Activated CD4-positive, alpha-beta T cell treated with anti-CD3 and anti-CD28 coated beads, Interleukin-2, amount 50 U/mL, for 16 hours (primary cell): ENCODE results near the gene ADK.
"Not testable (repeated sequence)": the region's sequence is repeated elsewhere in the genome, so short reads cannot be mapped to it uniquely, and the experiment has no call there.

Experiments
- DNase-seq: peaks from one replicate; pipeline ENCODE4 v3.0.0-alpha.2; 2020

Gene ADK

DNA sequence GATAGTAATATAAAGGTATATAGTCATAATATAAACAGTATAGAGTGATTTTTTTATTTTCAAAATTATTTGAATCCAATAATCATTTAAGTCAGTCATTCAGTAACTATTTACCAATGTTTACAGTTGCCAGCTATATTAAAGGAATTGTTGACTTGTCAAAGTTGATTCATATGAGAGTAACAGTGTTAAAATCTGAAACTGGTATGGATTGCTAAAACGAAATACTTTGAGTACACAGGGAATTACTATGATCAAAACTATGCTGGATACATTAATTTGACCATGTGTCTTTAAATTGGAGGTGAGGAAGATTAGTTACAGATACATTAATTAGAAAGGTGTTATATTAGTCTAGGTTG lies 282.6 kb downstream of the ADK start:
- no peak for DNase-seq

DNA sequence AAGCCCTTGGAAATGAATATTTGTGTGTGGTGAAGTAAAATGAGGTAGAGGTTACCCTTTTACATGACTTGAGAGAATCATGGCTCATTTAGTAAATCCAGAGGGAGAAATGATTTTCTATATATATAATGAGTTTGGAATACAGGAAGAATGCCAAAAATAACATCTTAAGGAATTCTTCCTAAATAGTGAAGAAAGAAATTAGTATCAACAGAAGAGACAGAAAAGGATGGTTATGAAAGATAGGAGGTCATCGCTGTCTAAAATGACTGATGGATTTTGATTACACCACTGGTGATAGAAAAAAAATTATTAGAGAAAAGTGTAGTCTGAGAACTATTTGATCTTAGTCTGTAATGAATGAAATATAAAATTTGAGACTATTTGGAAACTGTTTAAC lies 283.0 kb downstream of the ADK start:
- DNase-seq, result no peak

DNA sequence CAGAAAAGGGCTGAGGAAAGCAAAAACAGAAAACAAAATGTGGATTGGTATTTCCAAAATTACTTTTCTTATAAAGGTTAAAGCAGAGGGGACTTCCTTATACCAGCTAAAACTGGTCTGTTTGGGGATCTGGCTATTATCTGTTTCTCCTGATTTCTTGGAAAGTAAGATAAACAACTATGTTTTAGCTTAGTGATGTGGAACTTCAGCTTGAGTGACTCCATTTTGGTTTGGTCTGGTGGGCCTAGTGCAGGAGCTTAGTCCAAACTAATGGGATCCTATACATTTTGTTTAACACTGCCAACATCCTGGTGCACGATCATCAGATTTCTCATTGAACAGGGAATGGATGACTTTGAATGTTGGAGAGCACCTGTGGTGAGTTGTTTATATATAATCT lies 283.5 kb downstream of the ADK start:
- no peak for DNase-seq

DNA sequence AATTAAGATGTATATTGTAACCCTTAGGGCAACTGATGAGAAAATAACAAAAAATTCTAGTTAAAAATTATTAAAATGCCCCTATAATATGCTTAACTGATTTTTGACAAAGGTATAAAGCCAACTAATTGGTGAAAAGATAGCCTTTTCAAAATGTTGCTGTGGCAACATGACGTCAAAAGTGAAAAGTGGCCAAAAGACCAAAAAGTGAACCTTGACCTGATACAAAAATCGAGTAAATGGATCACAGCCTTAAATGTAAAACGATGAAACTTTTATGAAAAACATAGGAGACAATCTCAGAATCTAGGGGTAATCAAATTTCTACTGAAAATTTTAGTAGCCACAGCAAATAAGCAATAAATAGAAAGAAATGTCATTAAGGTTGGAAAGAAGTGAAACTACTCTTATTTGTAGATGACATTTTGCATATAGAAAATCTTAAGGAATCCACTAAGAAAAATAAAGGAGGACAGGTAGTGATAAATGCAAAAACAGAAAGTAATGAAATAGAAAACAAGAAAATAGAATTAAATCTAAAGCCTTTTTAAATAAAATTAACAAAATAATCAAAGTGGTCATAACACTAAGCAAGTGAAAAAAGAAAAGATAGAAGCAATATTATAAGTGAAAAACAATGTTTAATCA lies 285.6 kb downstream of the ADK start:
- DNase-seq, result no peak

DNA sequence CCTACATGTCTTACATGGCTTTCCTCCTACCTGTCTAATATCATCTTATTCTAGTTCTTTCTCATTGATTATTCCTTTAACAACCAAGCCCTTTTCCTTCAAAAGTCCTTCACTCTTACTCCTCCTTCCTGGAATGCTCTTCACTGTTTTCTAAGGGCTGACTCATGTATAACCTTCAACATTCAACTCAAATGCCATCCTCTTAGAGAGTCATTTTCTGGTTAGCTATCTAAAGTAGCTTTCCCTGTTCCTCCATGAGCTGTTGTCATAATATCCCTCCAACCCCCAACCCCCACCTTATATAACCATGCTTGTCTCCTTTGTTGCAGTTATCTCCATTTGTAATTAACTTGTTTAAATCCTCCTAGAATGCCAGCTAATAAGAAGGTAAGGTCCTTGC lies 286.8 kb downstream of the ADK start:
- DNase-seq, result no peak

DNA sequence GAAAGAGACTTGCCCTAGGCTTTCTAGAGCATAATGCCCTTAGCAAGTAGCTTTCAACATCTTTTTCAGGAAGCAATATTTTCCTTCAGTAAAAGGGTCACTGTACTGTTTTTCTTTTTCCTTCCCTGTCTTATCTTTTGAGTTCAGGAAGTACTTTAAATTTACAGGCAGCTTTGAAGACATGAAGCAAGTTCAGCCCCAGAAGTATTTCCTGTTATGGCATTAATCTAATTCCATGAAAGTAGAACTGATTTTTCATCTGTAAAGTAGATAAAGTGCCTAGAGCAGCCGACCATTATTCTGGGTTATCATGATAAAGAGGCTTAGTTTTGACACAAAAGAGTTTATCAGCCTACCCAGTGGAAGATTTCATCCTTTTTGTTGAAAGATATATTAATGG lies 288.2 kb downstream of the ADK start:
- no peak for DNase-seq

DNA sequence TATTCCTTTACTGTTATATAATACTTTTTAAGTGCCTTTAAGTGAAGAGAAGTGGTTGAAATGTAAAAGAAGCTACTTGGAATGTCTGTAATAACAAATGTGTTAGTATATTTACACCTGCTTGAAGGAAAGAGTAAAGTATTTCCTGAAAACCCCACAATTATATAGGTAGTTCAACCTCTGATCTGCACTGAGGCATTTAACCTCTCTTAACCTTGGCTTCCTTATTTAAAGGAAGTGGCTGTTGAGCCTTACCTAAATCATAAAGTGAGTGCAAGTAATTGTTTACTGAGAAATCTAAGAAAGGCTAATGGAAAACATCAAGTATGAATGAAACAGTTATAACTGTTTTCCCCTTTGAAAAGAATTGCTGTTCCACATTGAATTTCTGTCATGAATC lies 294.5 kb downstream of the ADK start:
- DNase-seq, result no peak

DNA sequence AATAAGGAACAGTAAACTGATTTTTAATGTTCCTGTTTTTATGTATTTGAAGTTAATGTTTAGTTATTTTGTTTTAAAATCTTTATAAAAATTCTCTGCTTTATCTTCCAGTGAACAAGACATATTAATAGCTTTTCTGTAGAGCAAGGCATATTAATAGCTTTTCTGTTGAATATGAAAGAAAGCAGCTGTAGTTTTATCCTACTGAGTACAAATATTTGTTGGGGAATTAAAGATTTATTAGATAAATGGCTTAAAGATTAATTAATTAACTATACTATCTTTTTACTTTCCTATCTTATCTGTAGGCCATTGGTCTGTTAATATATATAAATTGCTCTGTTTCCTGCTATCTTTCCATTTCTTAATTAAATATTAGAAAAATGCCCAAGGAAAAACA lies 299.6 kb downstream of the ADK start:
- DNase-seq, result no peak

DNA sequence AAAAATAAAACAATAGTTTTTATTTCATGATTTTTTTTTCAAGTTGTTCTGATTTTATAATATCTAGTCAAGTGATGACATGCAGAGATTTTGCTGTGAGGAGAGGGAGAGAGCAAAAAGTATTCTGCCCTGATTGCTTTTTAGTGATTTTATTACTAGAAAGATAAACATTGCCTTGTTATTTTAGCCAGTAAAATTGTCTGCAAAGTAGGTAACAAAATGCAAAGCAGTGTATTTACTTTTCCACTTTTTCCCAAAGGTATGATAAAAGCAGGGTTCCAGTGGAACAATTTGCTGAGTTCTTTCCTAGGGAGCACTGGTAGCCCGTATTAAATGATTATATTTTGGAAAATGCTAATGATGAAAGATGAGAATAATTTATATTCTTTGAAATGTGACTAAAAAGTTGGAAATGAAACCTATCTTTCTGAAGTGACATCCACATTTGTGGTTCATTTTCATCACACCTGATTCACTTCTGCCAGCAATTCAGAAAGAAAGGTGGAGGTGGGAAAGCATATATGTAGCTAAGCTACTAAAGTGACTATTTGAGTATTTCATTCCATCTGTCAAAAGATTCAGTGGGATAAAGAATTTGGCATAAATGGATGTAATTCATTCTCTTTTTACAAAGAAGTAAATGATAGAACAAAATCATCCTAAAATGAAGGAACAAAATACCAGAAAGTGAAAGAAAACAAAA lies 300.3 kb downstream of the ADK start:
- DNase-seq, result peak; percentile 27

DNA sequence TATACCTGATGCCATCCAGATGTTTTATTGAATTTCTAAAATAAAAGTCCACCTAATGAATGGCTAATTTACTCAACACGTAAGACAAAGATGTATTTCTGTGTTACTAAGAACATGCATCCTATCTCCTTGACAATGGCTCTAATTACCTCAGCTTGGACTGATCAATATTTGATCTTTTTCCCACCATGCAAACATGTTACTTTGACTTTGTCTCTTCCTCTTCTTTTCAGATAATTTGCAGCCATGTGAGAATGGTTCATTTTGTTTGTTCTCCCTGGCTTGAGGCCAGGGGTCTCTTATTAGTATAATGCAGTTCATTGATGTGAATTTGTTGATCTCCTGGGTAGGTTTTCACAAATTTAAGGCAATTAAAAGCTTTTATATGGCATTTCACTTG lies 302.1 kb downstream of the ADK start:
- no peak for DNase-seq

DNA sequence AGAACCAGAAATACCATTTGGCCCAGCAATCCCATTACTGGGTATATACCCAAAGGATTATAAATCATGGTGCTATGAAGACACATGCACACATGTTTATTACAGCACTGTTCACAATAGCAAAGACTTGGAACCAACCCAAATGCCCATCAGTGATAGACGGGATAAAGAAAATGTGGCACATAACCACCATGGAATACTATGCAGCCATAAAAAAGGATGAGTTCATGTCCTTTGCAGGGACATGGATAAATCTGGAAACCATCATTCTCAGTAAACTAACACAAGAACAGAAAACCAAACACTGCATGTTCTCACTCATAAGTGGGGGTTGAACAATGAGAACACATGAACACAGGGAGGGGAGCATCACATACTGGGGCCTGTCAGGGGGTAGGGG lies 306.5 kb downstream of the ADK start:
- DNase-seq, result not testable (repeated sequence)

DNA sequence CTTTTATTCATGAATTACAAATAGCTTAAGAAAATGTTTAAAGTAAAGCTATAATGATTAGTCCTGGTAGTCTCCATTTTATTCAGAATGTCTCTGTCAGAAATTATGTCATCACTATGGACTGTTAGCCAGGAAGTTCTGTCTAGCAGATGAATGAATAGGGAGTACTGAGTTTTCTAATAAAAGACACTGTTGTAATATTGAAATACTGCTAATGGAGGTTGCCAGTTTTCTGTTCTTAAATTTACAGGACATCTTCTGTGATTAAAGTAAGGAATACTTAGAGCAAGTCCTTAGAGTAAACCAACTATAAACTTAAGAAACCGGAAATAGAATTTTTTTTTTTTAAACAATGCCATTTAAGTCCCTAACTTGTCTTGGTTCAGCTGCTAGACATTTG lies 309.8 kb downstream of the ADK start:
- DNase-seq, result no peak

DNA sequence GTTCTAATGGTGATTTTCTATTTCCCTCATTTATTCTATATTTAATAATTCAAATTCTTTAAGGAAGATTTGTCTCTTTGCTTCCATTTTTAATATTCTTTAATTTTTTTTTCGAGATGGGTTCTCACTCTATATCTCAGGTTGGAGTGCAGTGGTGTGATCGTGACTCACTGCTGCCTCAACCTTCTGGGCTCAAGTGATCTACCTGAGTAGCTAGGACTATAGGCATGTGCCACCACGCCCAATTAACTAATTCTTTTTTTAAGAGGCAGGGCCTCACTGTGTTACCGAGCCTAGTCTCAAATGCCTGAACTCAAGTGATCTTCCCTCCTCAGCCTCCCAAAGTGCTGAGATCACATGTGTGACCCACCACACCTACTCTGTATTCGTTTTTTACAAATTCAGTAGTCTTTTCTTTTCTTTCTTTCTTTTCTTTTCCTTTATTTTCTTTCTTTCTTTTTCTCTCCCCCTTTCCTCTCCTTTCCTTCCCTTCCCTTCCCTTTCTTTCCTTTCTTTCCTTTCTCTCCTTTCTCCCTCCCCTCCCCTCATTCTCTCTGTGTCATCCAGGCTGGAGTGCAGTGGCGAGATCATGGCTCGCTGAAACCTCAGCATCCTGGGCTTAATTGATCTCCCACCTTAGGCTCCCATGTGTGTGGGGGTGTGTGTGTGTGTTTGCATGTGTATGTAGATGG lies 323.1 kb downstream of the ADK start:
- DNase-seq, result no peak

DNA sequence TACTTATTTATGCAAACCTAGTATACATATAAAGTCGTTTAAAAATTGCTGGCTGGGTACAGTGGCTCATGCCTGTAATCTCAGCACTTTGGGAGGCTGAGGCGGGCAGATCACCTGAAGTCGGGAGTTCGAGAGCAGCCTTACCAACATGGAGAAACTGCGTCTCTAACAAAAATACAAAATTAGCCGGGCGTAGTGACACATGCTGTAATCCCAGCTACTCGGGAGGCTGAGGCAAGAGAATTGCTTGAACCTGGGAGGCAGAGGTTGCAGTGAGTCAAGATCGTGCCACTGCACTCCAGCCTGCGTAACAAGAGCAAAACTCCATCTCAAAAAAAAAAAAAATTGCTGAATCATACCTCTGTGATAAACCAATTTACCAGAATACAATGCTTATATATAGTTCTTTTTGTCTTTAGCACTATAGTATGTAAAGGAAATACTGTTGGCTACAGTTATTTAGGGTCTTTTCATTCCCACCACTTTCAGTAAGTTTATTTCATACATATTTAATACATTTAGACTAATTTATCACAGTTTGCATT lies 325.2 kb downstream of the ADK start:
- DNase-seq, result not testable (repeated sequence)

DNA sequence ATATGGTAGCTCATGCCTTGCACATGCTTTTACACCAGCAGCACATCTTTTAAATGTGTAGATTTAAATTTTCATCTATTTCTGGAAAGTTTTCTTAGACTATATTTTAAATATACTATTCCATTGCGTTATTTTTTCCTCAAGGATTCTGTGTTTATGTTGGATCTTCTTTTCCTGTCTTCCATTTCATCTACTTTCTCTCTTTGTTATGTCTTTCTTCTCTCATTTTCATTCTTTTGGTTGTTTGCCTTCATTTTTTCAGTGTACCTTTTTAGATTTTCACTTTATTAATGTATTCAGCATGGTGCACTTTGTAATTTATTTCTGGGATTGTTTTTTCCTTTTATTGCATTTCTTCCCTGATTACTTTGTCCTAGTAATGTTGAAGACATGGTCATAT lies 329.8 kb downstream of the ADK start:
- DNase-seq, result no peak

DNA sequence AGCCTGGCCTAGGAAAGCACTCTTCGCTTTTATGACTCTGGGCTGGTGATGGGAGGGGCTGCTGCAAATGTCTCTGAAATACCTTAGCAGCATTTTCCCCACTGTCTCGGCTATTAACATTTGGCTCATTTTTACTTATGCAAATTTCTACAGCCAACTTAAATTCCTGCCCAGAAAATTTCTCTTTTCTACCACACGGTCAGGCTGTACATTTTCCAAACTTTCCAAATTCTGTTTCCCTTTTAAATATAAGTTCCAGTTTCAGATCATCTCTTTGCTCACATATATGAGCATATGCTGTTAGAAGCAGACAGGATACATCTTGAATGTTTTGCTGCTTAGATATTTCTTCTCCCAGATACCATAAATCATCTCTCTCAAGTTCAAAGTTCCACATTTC lies 332.3 kb downstream of the ADK start:
- DNase-seq, result no peak

DNA sequence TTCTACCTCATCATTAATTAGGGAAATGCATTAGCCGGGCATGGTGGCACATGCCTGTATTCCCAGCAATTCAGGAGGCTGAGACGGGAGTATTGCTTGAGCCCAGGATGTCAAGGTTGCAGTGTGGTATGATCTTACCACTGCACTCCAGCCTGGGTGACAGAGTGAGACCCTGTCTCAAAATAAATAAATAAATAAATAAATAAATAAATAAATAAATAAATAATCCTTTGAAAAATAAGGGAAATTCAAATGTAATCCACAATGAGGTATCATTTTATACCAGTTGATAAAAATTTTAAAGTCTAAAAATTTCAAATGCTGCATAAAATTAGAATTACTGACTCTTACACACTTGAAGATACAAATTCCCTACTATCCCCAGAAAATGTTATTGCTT lies 334.3 kb downstream of the ADK start:
- DNase-seq, result no peak

DNA sequence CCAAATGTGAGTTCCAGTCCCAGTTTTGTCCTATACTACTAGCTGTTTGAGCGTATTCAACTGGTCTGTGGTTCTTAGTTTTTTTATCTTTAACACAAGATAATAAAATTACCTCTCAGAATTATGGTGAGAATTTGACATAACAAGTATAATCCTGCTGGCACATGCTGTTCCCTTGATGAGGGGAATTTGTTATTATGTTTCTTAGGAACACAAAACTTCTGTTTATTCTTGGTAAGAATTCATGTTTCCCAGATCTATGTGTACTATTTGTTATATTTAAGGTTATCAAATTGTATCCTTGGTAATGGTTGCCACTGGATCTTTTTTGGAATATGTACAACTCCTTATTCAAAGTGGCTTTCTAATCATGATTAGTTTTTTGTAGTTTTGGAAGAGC lies 335.6 kb downstream of the ADK start:
- DNase-seq, result no peak

DNA sequence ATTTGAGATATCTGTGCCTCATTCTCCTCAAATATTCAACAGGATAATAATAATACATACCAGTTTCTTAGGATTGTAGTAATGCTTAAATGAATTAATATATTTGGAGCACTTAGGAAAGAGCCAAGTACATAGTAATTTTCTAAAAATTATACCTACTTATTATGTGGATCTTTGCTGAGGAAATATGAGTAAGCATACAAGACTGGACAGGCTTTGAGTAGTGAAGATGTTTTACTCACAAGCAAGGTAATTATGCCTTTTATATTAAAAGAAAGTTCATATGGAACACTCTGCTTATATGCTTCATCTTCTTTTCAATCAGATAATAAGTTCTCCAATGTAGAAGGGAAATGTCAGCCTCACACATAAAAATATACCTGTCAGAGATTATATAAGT lies 337.9 kb downstream of the ADK start:
- no peak for DNase-seq

DNA sequence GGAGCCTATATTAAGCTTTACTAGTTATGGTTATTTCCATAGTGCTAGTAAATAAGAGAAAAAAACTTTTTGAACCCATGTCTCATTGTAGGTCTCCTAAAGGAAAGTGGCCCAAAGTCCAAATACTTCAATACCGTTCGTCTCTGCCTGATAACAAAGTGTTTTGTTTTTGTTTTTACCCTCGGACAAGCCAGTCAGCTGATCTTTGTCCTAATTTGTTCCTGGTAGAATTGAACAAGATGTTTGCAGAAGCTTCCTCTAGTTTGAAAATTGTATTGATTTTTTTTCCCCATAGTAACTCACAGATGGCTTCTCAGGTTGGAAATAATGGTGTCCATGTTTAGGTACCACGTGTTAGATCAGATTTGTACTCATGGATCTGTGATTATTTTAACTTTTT lies 339.5 kb downstream of the ADK start:
- no peak for DNase-seq

DNA sequence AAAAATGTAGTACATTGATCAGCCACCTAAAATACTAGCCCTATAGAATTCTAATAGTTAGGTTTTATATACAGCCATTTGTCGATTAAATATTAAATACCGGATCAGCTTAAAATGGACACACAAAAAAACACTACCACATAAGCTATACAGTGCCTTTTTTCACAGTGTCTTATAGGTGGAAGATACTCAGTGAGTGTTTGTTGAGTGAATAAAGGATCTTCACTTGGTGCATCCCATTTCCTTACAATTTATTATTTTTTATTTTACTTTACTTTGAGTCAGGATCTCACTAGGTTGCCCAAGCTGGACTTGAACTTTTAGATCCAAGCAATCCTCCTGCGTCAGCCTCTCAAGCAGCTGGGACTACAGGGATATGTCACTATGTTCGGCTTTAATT lies 340.0 kb downstream of the ADK start:
- DNase-seq, result no peak

DNA sequence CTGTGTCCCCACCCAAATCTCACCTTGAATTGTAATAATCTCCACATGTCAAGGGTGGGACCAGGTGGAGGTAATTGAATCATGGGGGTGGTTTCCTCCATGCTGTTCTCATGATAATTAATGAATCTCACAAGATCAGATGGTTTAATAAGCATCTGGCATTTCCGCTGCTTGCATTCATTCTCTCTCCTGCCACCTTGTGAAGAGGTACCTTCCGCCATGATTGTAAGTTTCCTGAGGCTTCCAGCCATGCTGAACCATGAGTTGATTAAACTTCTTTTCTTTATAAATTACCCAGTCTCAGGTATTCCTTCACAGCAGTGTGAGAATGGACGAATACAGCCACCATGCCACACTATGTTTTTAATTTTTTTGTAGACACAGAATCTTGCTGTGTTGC lies 345.3 kb downstream of the ADK start:
- not testable (repeated sequence) for DNase-seq

DNA sequence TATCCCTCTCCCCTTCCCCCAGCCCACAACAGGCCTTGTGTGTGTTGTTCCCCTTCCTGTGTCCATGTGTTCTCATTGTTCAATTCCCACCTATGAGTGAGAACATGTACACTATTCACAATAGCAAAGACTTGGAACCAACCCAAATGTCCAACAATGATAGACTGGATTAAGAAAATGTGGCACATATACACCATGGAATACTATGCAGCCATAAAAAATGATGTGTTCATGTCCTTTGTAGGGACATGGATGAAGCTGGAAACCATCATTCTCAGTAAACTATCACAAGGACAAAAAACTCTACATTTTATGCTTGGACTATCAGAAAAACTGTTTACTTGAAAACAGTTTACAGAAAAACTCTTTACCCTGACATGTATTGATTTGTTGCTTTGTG lies 347.6 kb downstream of the ADK start:
- DNase-seq, result not testable (repeated sequence)

DNA sequence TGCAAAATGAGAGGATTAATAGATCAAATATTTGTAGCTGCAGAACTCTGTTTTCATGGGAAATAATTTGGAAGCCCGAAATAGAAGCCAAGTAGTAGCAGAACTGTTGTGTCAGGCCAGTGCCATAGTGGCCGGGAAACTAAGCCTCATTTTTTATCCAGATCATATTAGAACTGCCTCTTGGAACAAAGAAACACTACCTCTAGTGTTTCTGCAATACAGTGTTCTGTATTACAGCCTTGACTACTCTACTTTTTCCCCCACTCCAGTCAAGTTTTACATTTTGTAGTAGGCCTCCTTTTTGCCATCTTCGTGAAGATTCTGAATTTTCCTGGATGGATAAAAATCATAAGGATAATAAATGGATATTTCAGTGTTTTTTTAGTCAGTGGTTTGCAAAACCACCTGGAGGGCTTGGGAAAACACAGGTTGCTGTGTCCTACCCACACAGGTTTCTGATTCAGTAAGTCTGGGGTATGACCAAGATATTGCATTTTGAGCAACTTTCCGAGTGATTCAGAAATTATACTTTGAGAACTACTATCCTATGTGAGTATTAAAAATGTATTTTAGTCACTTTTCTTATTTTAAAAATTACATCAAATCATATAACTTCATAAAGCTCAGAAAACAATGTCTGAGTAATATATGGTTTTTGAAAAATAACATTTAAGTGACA lies 349.1 kb downstream of the ADK start:
- DNase-seq, result peak; percentile 54
